Activated T-helper 2 cell treated with anti-CD3 and anti-CD28 coated beads, Interferon-gamma antibody, Interleukin-2, Interleukin-4, amounts not matched to agents 10 μg/mL and 5 μg/mL and 100 μg/mL, durations not matched to agents 14 hours and 24 hours and 36 hours (primary cell): ENCODE results near the gene RPN1. TPM values are rescaled to one million over a fixed set of nuclear protein-coding genes. Genes with fewer than 3 reads are reported as not detected.
"Not testable (repeated sequence)": the region's sequence is repeated elsewhere in the genome, so short reads cannot be mapped to it uniquely, and the experiment has no call there.

ENCODE experiments used
- DNase-seq: peaks from one replicate; pipeline ENCODE4 v3.0.0; 2021; ENCODE audit warnings: low spot score
- H3K27ac Mint-ChIP-seq: one replicate; pipeline ENCODE4 v1.8.0; 2021; ENCODE audit warnings: mixed read lengths
- H3K27me3 Mint-ChIP-seq: one replicate; pipeline ENCODE4 v1.8.0; 2021; ENCODE audit warnings: low read depth, mixed read lengths
- H3K36me3 Mint-ChIP-seq: one replicate; pipeline ENCODE4 v1.8.0; 2021; ENCODE audit warnings: low read depth, mixed read lengths
- H3K4me1 Mint-ChIP-seq: one replicate; pipeline ENCODE4 v1.8.0; 2021; ENCODE audit warnings: low read depth, mixed read lengths
- H3K4me3 Mint-ChIP-seq: one replicate; pipeline ENCODE4 v1.8.0; 2021; ENCODE audit warnings: low read depth, mild to moderate bottlenecking, moderate library complexity, mixed read lengths
- H3K9me3 Mint-ChIP-seq: one replicate; pipeline ENCODE4 v1.8.0; 2021; ENCODE audit warnings: mixed read lengths
- intact Hi-C: fragments of 100-400 bp; cut with micrococcal nuclease; formaldehyde crosslinking; loops from one replicate; pipeline ENCODE4 v1.15.1; 2023
- total RNA-seq: library from RNA; stranded (reverse); gene quantifications from 2 replicates; pipeline ENCODE4 v1.2.3, GENCODE V29; 2022

The RPN1 gene
- total RNA-seq, 1 donor from 2014 or later: 217 TPM

GRCh38 chr3:128592864-128593263 is 57.8 kb downstream of the RPN1 start:
- intact Hi-C loops: no loop called here
- Mint-ChIP-seq H3K27ac (no peak overlapping the region), H3K27me3 (peaks cover 4% of the 10 kb centered on the region), H3K4me3 (no peak overlapping the region), H3K4me1 (peaks cover 8% of the 10 kb centered on the region), H3K9me3 (peaks cover 5% of the 10 kb centered on the region), H3K36me3 (no peaks in the 10 kb centered on the region)
- no peak for DNase-seq

GRCh38 chr3:128591738-128592426 is 58.7 kb downstream of the RPN1 start:
- intact Hi-C loops: no loop called here
- peaks cover 4% of the 10 kb centered on the region for H3K27me3 Mint-ChIP-seq
- H3K4me3 Mint-ChIP-seq: no peak overlapping the region
- H3K27ac Mint-ChIP-seq: peak overlapping the region; percentile 68
- H3K4me1 Mint-ChIP-seq: peaks cover 8% of the 10 kb centered on the region
- H3K36me3 Mint-ChIP-seq: no peaks in the 10 kb centered on the region
- peaks cover 5% of the 10 kb centered on the region for H3K9me3 Mint-ChIP-seq
- DNase-seq: no peak

GRCh38 chr3:128590948-128591347 is 59.7 kb downstream of the RPN1 start:
- Mint-ChIP-seq H3K9me3 (peaks cover 5% of the 10 kb centered on the region), H3K4me3 (no peak overlapping the region), H3K4me1 (peaks cover 8% of the 10 kb centered on the region), H3K27ac (no peak overlapping the region), H3K27me3 (peaks cover 4% of the 10 kb centered on the region), H3K36me3 (no peaks in the 10 kb centered on the region)
- intact Hi-C loops: no loop called here
- no peak for DNase-seq

DNA sequence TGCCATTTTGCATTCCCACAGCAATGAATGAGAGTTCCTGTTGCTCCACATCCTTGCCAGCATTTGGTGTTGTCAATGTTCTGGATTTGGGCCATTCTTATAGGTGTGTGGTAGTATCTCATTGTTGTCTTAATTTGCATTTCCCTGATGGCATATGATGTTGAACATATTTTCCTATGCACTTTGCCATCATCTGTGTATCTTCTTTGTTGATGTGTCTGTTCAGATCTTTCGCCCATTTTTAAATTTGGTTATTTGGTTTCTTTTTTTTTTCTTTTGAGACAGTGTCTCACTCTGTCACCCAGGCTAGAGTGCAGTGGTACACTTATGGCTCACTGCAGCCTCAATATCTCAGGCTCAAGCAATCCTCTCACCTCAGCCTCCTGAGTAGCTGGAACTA is 60.6 kb downstream of the RPN1 start:
- H3K4me1 Mint-ChIP-seq, DNase-seq, H3K9me3 Mint-ChIP-seq, intact Hi-C loops, H3K36me3 Mint-ChIP-seq, H3K27ac Mint-ChIP-seq, H3K4me3 Mint-ChIP-seq, H3K27me3 Mint-ChIP-seq: not testable (repeated sequence)

DNA sequence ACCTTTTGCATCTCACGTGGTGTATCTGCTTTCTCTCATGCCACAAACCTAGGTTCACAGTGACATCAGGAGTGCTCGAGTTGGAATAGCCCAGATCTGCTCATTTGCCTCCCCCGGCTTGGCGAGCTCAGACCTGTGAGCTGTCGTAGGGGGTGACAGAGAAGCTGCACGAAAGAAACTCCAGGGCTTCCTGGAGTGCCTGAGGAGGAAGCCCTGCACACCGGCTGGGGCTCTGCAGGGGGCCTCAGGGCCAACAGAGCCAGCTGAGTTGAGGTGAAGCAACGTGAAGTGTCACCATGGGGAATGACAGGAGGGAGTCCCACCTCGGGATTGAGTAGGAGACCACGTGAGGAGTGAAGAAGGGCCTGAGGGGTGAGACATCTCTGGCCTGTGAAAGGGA is 62.5 kb downstream of the RPN1 start:
- H3K36me3 Mint-ChIP-seq: no peaks in the 10 kb centered on the region
- H3K27ac Mint-ChIP-seq: no peak overlapping the region
- DNase-seq: no peak
- H3K27me3 Mint-ChIP-seq: peaks cover 6% of the 10 kb centered on the region
- no peak overlapping the region for H3K4me3 Mint-ChIP-seq
- intact Hi-C loops: no loop called here
- peaks cover 5% of the 10 kb centered on the region for H3K9me3 Mint-ChIP-seq
- H3K4me1 Mint-ChIP-seq: peaks cover 3% of the 10 kb centered on the region

GRCh38 chr3:128587391-128587790 is 63.2 kb downstream of the RPN1 start:
- peaks cover 8% of the 10 kb centered on the region for H3K27me3 Mint-ChIP-seq
- H3K4me1 Mint-ChIP-seq: peaks cover 3% of the 10 kb centered on the region
- no peaks in the 10 kb centered on the region for H3K36me3 Mint-ChIP-seq
- no peak for DNase-seq
- peaks cover 5% of the 10 kb centered on the region for H3K9me3 Mint-ChIP-seq
- no peak overlapping the region for H3K4me3 Mint-ChIP-seq
- no peak overlapping the region for H3K27ac Mint-ChIP-seq
- intact Hi-C loops: no loop called here

DNA sequence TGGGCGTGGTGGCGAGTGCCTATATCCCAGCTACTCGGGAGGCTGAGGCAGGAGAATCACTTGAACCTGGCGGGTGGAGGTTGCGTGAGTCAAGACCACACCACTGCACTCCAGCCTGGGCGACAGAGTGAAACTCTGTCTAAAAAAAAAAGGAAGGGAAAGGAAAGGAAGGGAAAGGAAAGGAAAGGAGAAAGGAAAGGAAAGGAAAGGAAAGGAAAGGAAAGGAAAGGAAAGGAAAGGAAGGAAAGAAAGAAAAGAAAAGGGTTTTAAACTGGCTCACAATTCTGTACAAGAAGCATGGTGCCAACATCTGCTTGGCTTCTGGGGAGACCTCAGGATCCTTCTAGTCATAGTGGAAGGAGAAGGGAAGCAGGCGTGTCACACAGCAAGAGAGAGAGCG is 63.7 kb downstream of the RPN1 start:
- H3K9me3 Mint-ChIP-seq: not testable (repeated sequence)

GRCh38 chr3:128586391-128586790 is 64.2 kb downstream of the RPN1 start:
- H3K36me3 Mint-ChIP-seq, DNase-seq, intact Hi-C loops, H3K9me3 Mint-ChIP-seq, H3K4me3 Mint-ChIP-seq, H3K27ac Mint-ChIP-seq, H3K27me3 Mint-ChIP-seq, H3K4me1 Mint-ChIP-seq: not testable (repeated sequence)

More for the DNA sequence above, 63.7 kb downstream of the RPN1 start:
- H3K4me1 Mint-ChIP-seq, intact Hi-C loops, H3K36me3 Mint-ChIP-seq, H3K4me3 Mint-ChIP-seq, DNase-seq, H3K27me3 Mint-ChIP-seq, H3K27ac Mint-ChIP-seq: not testable (repeated sequence)

GRCh38 chr3:128585974-128586373 is 64.6 kb downstream of the RPN1 start:
- intact Hi-C loops: no loop called here
- Mint-ChIP-seq H3K4me1 (peaks cover 2% of the 10 kb centered on the region), H3K27me3 (peaks cover 9% of the 10 kb centered on the region), H3K27ac (no peak overlapping the region), H3K36me3 (no peaks in the 10 kb centered on the region), H3K9me3 (peaks cover 5% of the 10 kb centered on the region), H3K4me3 (no peak overlapping the region)
- no peak for DNase-seq

GRCh38 chr3:128585189-128585588 is 65.4 kb downstream of the RPN1 start:
- intact Hi-C loops: no loop called here
- Mint-ChIP-seq H3K4me1 (peaks cover 2% of the 10 kb centered on the region), H3K27ac (no peak overlapping the region), H3K36me3 (no peaks in the 10 kb centered on the region), H3K27me3 (peaks cover 9% of the 10 kb centered on the region), H3K4me3 (no peak overlapping the region), H3K9me3 (peaks cover 5% of the 10 kb centered on the region)
- DNase-seq: no peak

GRCh38 chr3:128584412-128585020 is 66.1 kb downstream of the RPN1 start:
- intact Hi-C loops: no loop called here
- peaks cover 2% of the 10 kb centered on the region for H3K4me1 Mint-ChIP-seq
- DNase-seq: no peak
- H3K9me3 Mint-ChIP-seq: no peaks in the 10 kb centered on the region
- no peaks in the 10 kb centered on the region for H3K36me3 Mint-ChIP-seq
- no peak overlapping the region for H3K4me3 Mint-ChIP-seq
- H3K27ac Mint-ChIP-seq: no peak overlapping the region
- peaks cover 9% of the 10 kb centered on the region for H3K27me3 Mint-ChIP-seq

GRCh38 chr3:128581566-128581965 is 69.1 kb downstream of the RPN1 start:
- no peaks in the 10 kb centered on the region for H3K9me3 Mint-ChIP-seq
- peaks cover 8% of the 10 kb centered on the region for H3K27me3 Mint-ChIP-seq
- intact Hi-C loops: no loop called here
- H3K36me3 Mint-ChIP-seq: no peaks in the 10 kb centered on the region
- H3K4me3 Mint-ChIP-seq: no peak overlapping the region
- H3K4me1 Mint-ChIP-seq: peaks cover 2% of the 10 kb centered on the region
- DNase-seq: no peak
- no peak overlapping the region for H3K27ac Mint-ChIP-seq

GRCh38 chr3:128579927-128580326 is 70.7 kb downstream of the RPN1 start:
- no peaks in the 10 kb centered on the region for H3K9me3 Mint-ChIP-seq
- H3K36me3 Mint-ChIP-seq: no peaks in the 10 kb centered on the region
- no peak overlapping the region for H3K4me3 Mint-ChIP-seq
- intact Hi-C loops: no loop called here
- DNase-seq: no peak
- no peaks in the 10 kb centered on the region for H3K4me1 Mint-ChIP-seq
- no peak overlapping the region for H3K27ac Mint-ChIP-seq
- peaks cover 8% of the 10 kb centered on the region for H3K27me3 Mint-ChIP-seq
